ENCODE results near the gene CIDEC.

- TF ChIP-seq RHOXF2B (CRISPR knock-in tag; conservative IDR thresholded peaks at IDR 0.05) (no peak), RAD21 (CRISPR knock-in tag; conservative IDR thresholded peaks at IDR 0.05 in 1 of 2, IDR thresholded peaks at IDR 0.05 in 1 of 2) (no peak), ZNF444 (CRISPR knock-in tag; IDR thresholded peaks at IDR 0.05) (no peak), TCF7L2 (IDR thresholded peaks at IDR 0.05; ENCODE audit: low read depth, low read length) (no peak), ZFP36 (IDR thresholded peaks at IDR 0.05; ENCODE audit: low read depth, low read length, partially characterized antibody) (no peak)
These were observed 36.3 kb upstream of the CIDEC start for GRCh38 chr3:9916346-9916733.
